ENCODE data around the gene GNB5.

DNA sequence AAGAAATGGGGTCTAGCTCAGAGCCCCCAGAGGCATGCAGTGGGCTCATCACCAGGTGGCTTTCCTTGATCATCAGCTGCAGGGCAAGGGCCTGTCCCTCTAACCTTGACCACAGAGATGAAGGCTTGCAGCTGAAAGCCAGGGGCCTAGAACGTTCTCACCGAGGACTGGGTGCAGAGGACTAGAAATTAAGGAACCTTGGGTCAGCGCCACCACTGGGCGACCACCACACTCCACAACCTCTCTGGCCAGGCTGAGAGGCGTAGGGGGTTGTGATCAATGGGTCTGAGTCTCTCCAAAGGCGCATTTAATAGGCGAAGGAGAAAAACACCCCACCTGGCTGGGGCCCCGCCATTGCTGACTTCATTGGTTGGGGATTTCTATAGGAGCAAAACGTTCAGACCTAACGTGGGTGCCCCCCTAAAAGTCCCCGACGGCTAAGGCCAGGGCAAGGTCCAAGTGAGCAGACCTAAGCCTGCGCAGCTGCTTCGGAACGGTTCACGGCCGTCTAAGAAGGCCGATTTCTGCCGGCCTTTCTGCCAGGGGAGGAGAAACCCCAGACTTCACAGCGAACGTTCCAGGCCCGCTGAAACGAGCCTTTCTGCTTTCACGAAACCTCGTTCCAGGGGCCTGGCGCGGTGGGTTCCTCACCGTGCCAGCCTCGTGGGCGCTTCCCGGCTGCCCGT, 79.5 kb downstream of the GNB5 start:
- no peak for TF ChIP-seq EZH2 (IDR thresholded peaks at IDR 0.05)
- no peak for TF ChIP-seq POLR2AphosphoS5 (IDR thresholded peaks at IDR 0.05; ENCODE audit: borderline replicate concordance, low read depth, low read length)
- no peak for TF ChIP-seq FOXP2 (optimal IDR thresholded peaks at IDR 0.05; ENCODE audit: control extremely low read depth, extremely low read length, insufficient read depth)
